Testis (tissue), 2 donors: ENCODE measurements around the gene AP5S1.

Experiments used
- CTCF ChIP-seq, 3 experiments: fragments of 450-650 bp in 2 of 3; fragments of 200-600 bp in 1 of 3; sonication (generic) in 1 of 3; IDR thresholded peaks; one replicate each; pipeline ENCODE4 v1.5.1; 2016 to 2019; ENCODE audit warnings: antibody characterized with exemption in 3 of 3, mild to moderate bottlenecking in 2 of 3, moderate library complexity in 1 of 3
- POLR2A ChIP-seq: fragments of 450-650 bp; IDR thresholded peaks from one replicate; pipeline ENCODE4 v1.6.1; 2017; ENCODE audit warnings: antibody characterized with exemption, mild to moderate bottlenecking, moderate library complexity

GRCh38 chr20:3803289-3803688, 17.1 kb upstream of the AP5S1 start:
- TF ChIP-seq CTCF (IDR thresholded peaks at IDR 0.05) (no peak), POLR2A (no peak)
